ENCODE data around the gene UNC13D.

GRCh38 chr17:75836605-75837004 is 7.6 kb downstream of the UNC13D start:
- TF ChIP-seq PAX5 (IDR thresholded peaks at IDR 0.05; ENCODE audit: insufficient read depth, low read length, severe bottlenecking) (no peak), POLR2A (IDR thresholded peaks at IDR 0.05; ENCODE audit: low read depth, low read length) (no peak), POLR2AphosphoS5 (IDR thresholded peaks at IDR 0.05; ENCODE audit: low read depth, low read length) (no peak)
